Heart left ventricle (tissue), 16 donors: ENCODE measurements around the gene TEX2. TPM values are rescaled to one million over a fixed set of nuclear protein-coding genes. Genes with fewer than 3 reads are reported as not detected.

Experiments
- ATAC-seq, 4 donors: fragments of 200-7000 bp; cut with Tn5 transposase; one replicate each; pipeline ENCODE4 v1.9.1; 2020 to 2022; ENCODE audit warnings: moderate library complexity in 4 of 4, mild to moderate bottlenecking in 3 of 4, moderate number of reproducible peaks in 1 of 4
- DNase-seq, 5 donors: peaks; one replicate each; pipeline ENCODE4 v3.0.0-alpha.2; 2020
- H3K27ac ChIP-seq, 12 donors: fragments of 200-600 bp; sonication (generic) in 4 of 12; one replicate each; pipeline versions ENCODE4 v1.5.0 to v1.8.0; 2016 to 2022; ENCODE audit warnings: mild to moderate bottlenecking in 2 of 12
- H3K27me3 ChIP-seq, 9 donors: fragments of 200-600 bp; sonication (generic) in 2 of 9; one replicate each; pipeline versions ENCODE4 v1.5.1 to v1.8.0; 2016 to 2022; ENCODE audit warnings: mild to moderate bottlenecking in 3 of 9
- H3K36me3 ChIP-seq, 9 donors: fragments of 200-600 bp; sonication (generic) in 2 of 9; one replicate each; pipeline versions ENCODE4 v1.5.0 to v1.8.0; 2018 to 2022; ENCODE audit warnings: mild to moderate bottlenecking in 2 of 9
- H3K4me1 ChIP-seq, 12 donors: fragments of 200-600 bp; sonication (generic) in 4 of 12; one replicate each; pipeline versions ENCODE4 v1.5.0 to v1.8.0; 2016 to 2022; ENCODE audit warnings: mild to moderate bottlenecking in 3 of 12
- H3K4me3 ChIP-seq, 12 donors: fragments of 200-600 bp; sonication (generic) in 4 of 12; one replicate each; pipeline versions ENCODE4 v1.5.0 to v1.8.0; 2017 to 2022; ENCODE audit warnings: mild to moderate bottlenecking in 9 of 12, moderate library complexity in 4 of 12
- H3K9me3 ChIP-seq, 12 donors: fragments of 200-600 bp; sonication (generic) in 4 of 12; one replicate each; pipeline versions ENCODE4 v1.5.0 to v1.8.0; 2016 to 2022; ENCODE audit warnings: mild to moderate bottlenecking in 1 of 12
- CTCF ChIP-seq, 12 donors: fragments of 200-600 bp; sonication (generic) in 4 of 12; IDR thresholded peaks; one replicate each; pipeline versions ENCODE4 v1.5.0 to v1.8.0; 2018 to 2022; ENCODE audit warnings: antibody characterized with exemption in 12 of 12, mild to moderate bottlenecking in 5 of 12
- POLR2A ChIP-seq, 2 donors: fragments of 450-650 bp; IDR thresholded peaks; one replicate each; pipeline ENCODE4 v1.6.1; 2017; ENCODE audit warnings: antibody characterized with exemption in 2 of 2, mild to moderate bottlenecking in 2 of 2, moderate library complexity in 2 of 2
- WGBS, 4 donors: extraction: QIAGEN DNeasy Blood & Tissue Kit in 2 of 4; methylation state at CpG; one replicate each; pipeline versions ENCODE4 v1.1.5 to v1.1.7; 2013 to 2018; 5-methylcytosine and 5-hydroxymethylcytosine counted together
- intact Hi-C, 10 donors: fragments of 100-400 bp; cut with DNase I; formaldehyde crosslinking; loops; one replicate each; pipeline versions ENCODE4 v1.11.1 to v1.14.2; 2022
- polyA plus RNA-seq, 2 donors: library from polyadenylated mRNA; stranded (reverse); fragments of 200-250 nt; gene quantifications; one replicate each; pipeline ENCODE4 v1.2.3, GENCODE V29; 2013
- total RNA-seq, 9 donors: library from RNA; depleted of rRNA in 2 of 9; stranded (reverse); fragments of >200 nt in 2 of 9; fragmentation: NEBNext Ultra II Directional in 3 of 9; extraction: Animal tissue kit (Norgen Biotek cat#: 25700) in 3 of 9; gene quantifications; one replicate each; pipeline versions ENCODE4 v1.1.0 to v1.2.4, GENCODE V29; 2016 to 2023
- donor health status: ischemic (EF 13 %, LVEDD 7.1; RV severe dilation, severe dysfunction).
- donor health status: healthy with polysubstance abuse.
- donor health status: DM: no; HTN: yes; CAD: no.
- donor health status: DM: no; HTN: no; CAD: no.
- donor health status: ischemic (EF 25% LVEDD 6.9; RV normal size, moderate dysfunction).
- donor health status: ischemic (EF 25% LVEDD 5.7; RV mildly dilated, moderate dysfunction).
- donor health status: healthy.
- donor health status: DM: yes; HTN: yes; CAD: no.
- donor health status: ischemic (EF 35%, LVEDD 5.7; RV mildly dilated, moderate dysfunction).
- donor health status: nonischemic (EF 11% LVEDD 7.7; RV severe dilation, severe dysfunction).
- donor health status: DM: yes; HTN: yes; CAD: no.
- donor health status: PGD.
- donor health status: ischemic (EF 29% LVEDD 5.4; RV normal size, mild dysfunction).
- donor health status: nonischemic (EF 23%, LVEDD 6.1; RV moderate dilation, normal function).

Gene TEX2
- total and polyA plus RNA-seq, 11 donors = 16.8 to 55.8 (median 50.5) TPM

GRCh38 chr17:64145375-64145750 is 117.7 kb downstream of the TEX2 start:
- intact Hi-C loops = loop anchor here in 7 of 10 donors (1.0 to 5.0 kb wide), 4 partner anchors 15 to 137 kb away; partner anchors contain the start of genes TEX2 (in 6 of the 7) and ERN1 (in 1 of the 7)
- peak in 2 of 4 donors; percentile 2 to 7 for ATAC-seq
- peaks cover 0 to 24% (median 9%) of the 10 kb centered on the region in 9 donors for H3K36me3 ChIP-seq
- H3K4me3 ChIP-seq = peak overlapping the region in 11 of 12 donors; percentile 28 to 97 (median 83)
- H3K27me3 ChIP-seq = no peaks in the 10 kb centered on the region
- H3K27ac ChIP-seq = peak overlapping the region; percentile 40 to 100 (median 96)
- H3K9me3 ChIP-seq = no peaks in the 10 kb centered on the region
- TF ChIP-seq POLR2A (IDR thresholded peaks at IDR 0.05) (no peak), CTCF (IDR thresholded peaks at IDR 0.05) (no peak)
- H3K4me1 ChIP-seq = peaks cover 0 to 36% (median 27%) of the 10 kb centered on the region in 12 donors
- DNase-seq = no peak
- WGBS, 4 donors = 0 to 1% (median 0%) methylated on average over 15 of the region's 15 CpGs

- no peaks in the 10 kb centered on the region for H3K4me1 ChIP-seq
- H3K27me3 ChIP-seq = no peaks in the 10 kb centered on the region
- intact Hi-C loops = loop anchor here in 4 of 10 donors (10.0 kb wide), 2 partner anchors 75 to 275 kb away; no protein-coding TSS in a partner anchor
- no peak overlapping the region for H3K27ac ChIP-seq
- TF ChIP-seq POLR2A (IDR thresholded peaks at IDR 0.05) = no peak
- TF ChIP-seq CTCF (IDR thresholded peaks at IDR 0.05) = no peak
- no peak for DNase-seq
- H3K4me3 ChIP-seq = no peak overlapping the region
- no peaks in the 10 kb centered on the region for H3K9me3 ChIP-seq
- 70 to 80% (median 75%) methylated on average over 6 of the region's 6 CpGs for WGBS, 4 donors
- no peak for ATAC-seq
- no peaks in the 10 kb centered on the region for H3K36me3 ChIP-seq
Measured at GRCh38 chr17:64139542-64139941, 123.5 kb downstream of the TEX2 start.

- 81 to 88% (median 85%) methylated on average over 2 of the region's 2 CpGs for WGBS, 4 donors
- intact Hi-C loops = loop anchor here in 4 of 10 donors (10.0 kb wide), 2 partner anchors 74 to 276 kb away; no protein-coding TSS in a partner anchor
- H3K4me3 ChIP-seq = no peak overlapping the region
- no peak overlapping the region for H3K27ac ChIP-seq
- H3K27me3 ChIP-seq = no peaks in the 10 kb centered on the region
- ATAC-seq (no peak), DNase-seq (no peak)
- H3K4me1 ChIP-seq = no peaks in the 10 kb centered on the region
- no peaks in the 10 kb centered on the region for H3K36me3 ChIP-seq
- TF ChIP-seq POLR2A (IDR thresholded peaks at IDR 0.05) (no peak), CTCF (IDR thresholded peaks at IDR 0.05) (no peak)
- H3K9me3 ChIP-seq = no peaks in the 10 kb centered on the region
Measured at GRCh38 chr17:64138441-64138840, 124.6 kb downstream of the TEX2 start.

- DNase-seq (no peak), ATAC-seq (no peak)
- H3K9me3 ChIP-seq = no peaks in the 10 kb centered on the region
- 63 to 70% (median 69%) methylated on average over 6 of the region's 6 CpGs for WGBS, 4 donors
- TF ChIP-seq CTCF (IDR thresholded peaks at IDR 0.05) = no peak
- TF ChIP-seq POLR2A (IDR thresholded peaks at IDR 0.05) = no peak
- no peaks in the 10 kb centered on the region for H3K36me3 ChIP-seq
- intact Hi-C loops = loop anchor here (1.0 to 10.0 kb wide), 8 partner anchors 70 to 280 kb away; partner anchors contain the start of genes CSHL1 (in 7 of the 10) and GH1 (in 2 of the 10)
- H3K4me3 ChIP-seq = no peak overlapping the region
- peaks cover 0 to 18% (median 10%) of the 10 kb centered on the region in 12 donors for H3K4me1 ChIP-seq
- no peaks in the 10 kb centered on the region for H3K27me3 ChIP-seq
- H3K27ac ChIP-seq = no peak overlapping the region
Measured at GRCh38 chr17:64135000-64135399, 128.1 kb downstream of the TEX2 start.
